NT2/D1 (cell line): ENCODE measurements around the gene ABCA4.

Source experiments
- DNase-seq: peaks from one replicate; pipeline ENCODE4 v3.0.0-alpha.2; 2011; ENCODE audit warnings: low read depth, low spot score
- H3K27me3 ChIP-seq: 2 replicates; pipeline ENCODE4 v1.6.0; 2011; ENCODE audit warnings: mild to moderate bottlenecking; ENCODE audit not compliant: insufficient read length, insufficient read depth
- H3K36me3 ChIP-seq: 2 replicates; pipeline ENCODE4 v1.6.1; 2011; ENCODE audit warnings: mild to moderate bottlenecking, low read length, mixed read lengths; ENCODE audit not compliant: insufficient read depth, insufficient read length
- H3K4me1 ChIP-seq: 2 replicates; pipeline ENCODE4 v1.5.1; 2011; ENCODE audit not compliant: insufficient read depth, insufficient read length
- H3K4me3 ChIP-seq: 2 replicates; pipeline ENCODE4 v1.5.1; 2011; ENCODE audit warnings: low read depth; ENCODE audit not compliant: insufficient read length
- H3K9ac ChIP-seq: 2 replicates; pipeline ENCODE4 v1.6.0; 2011; ENCODE audit warnings: low read depth; ENCODE audit not compliant: insufficient read length
- H3K9me3 ChIP-seq: 2 replicates; pipeline ENCODE4 v1.5.1; 2011; ENCODE audit warnings: mild to moderate bottlenecking, low read length; ENCODE audit not compliant: insufficient read depth
- SUZ12 ChIP-seq: IDR thresholded peaks from 2 replicates; pipeline ENCODE4 v1.6.1; 2011; ENCODE audit not compliant: insufficient read length, insufficient read depth; ENCODE audit errors: extremely low read depth
- YY1 ChIP-seq: IDR thresholded peaks from 2 replicates; pipeline ENCODE4 v1.6.1; 2011; ENCODE audit not compliant: insufficient read length, insufficient read depth
- ZNF274 ChIP-seq: IDR thresholded peaks from 2 replicates; pipeline ENCODE4 v1.6.1; 2011; ENCODE audit warnings: mild to moderate bottlenecking, low read depth, low read length

ABCA4 gene

DNA sequence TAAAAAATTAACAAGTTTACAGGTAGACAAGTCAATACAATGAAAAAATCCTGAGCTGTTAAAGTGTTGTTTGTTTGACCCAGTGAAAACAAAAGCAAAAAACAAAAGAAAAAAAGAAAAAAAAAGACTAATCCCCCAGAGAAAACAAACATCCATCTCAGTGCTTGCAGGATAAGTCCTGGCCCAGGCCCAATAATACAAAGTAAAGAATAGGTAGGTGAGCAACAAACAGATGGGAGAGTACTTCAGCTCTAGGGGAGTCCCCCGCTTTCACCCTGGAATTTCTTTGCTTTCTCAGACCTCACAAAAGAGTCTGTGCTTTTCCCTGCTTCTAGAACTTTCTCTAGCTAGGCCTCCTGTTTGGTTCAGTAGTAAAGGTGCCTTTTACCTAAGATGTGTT lies 70.3 kb downstream of the ABCA4 start:
- TF ChIP-seq ZNF274 (no peak), YY1 (no peak), SUZ12 (no peak)
- no peaks in the 10 kb centered on the region for H3K27me3 ChIP-seq
- no peaks in the 10 kb centered on the region for H3K36me3 ChIP-seq
- H3K4me1 ChIP-seq: peaks cover 15% of the 10 kb centered on the region
- H3K9me3 ChIP-seq: no peaks in the 10 kb centered on the region
- DNase-seq: no peak
- no peak overlapping the region for H3K9ac ChIP-seq
- no peak overlapping the region for H3K4me3 ChIP-seq

DNA sequence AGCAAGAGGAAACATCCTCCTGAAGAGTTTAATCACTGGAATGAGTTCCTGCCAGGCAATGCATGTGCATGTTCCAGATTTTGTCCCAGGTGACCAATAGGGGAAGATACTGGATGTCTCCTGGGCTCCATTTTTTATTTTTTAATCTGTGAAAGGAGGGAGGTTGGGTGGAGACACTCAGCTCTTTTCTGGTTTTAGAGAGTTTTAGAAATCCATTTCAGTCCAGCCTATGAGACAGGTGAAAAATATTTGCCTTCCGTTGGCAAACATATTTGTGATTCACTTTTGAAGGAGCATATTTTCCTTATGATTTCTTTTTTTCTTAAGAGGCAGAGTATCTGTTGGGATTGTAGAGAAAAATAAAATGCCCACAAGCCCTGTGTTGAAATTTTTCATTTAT lies 70.7 kb downstream of the ABCA4 start:
- H3K4me1 ChIP-seq: peaks cover 14% of the 10 kb centered on the region

GRCh38 chr1:94049791-94050190 lies 71.2 kb downstream of the ABCA4 start:
- Histone ChIP-seq H3K4me1 (peaks cover 13% of the 10 kb centered on the region), H3K27me3 (no peaks in the 10 kb centered on the region), H3K9me3 (no peaks in the 10 kb centered on the region), H3K36me3 (no peaks in the 10 kb centered on the region), H3K4me3 (no peak overlapping the region), H3K9ac (no peak overlapping the region)
- TF ChIP-seq SUZ12 (no peak), ZNF274 (no peak), YY1 (no peak)
- no peak for DNase-seq

More for the DNA sequence above, 70.7 kb downstream of the ABCA4 start:
- H3K9ac ChIP-seq: no peak overlapping the region
- H3K4me3 ChIP-seq: no peak overlapping the region
- no peak for DNase-seq
- TF ChIP-seq ZNF274: no peak
- TF ChIP-seq SUZ12: no peak
- no peak for TF ChIP-seq YY1
- no peaks in the 10 kb centered on the region for H3K36me3 ChIP-seq
- H3K9me3 ChIP-seq: no peaks in the 10 kb centered on the region
- H3K27me3 ChIP-seq: no peaks in the 10 kb centered on the region

GRCh38 chr1:94048413-94049164 lies 72.4 kb downstream of the ABCA4 start:
- H3K9ac ChIP-seq: no peak overlapping the region
- no peak for DNase-seq
- H3K36me3 ChIP-seq: no peaks in the 10 kb centered on the region
- H3K4me3 ChIP-seq: no peak overlapping the region
- peaks cover 12% of the 10 kb centered on the region for H3K4me1 ChIP-seq
- H3K27me3 ChIP-seq: no peaks in the 10 kb centered on the region
- no peak for TF ChIP-seq YY1
- no peaks in the 10 kb centered on the region for H3K9me3 ChIP-seq

- H3K9me3 ChIP-seq: no peaks in the 10 kb centered on the region
- no peak overlapping the region for H3K9ac ChIP-seq
- no peaks in the 10 kb centered on the region for H3K36me3 ChIP-seq
- H3K4me1 ChIP-seq: peaks cover 12% of the 10 kb centered on the region
- no peak for DNase-seq
- no peaks in the 10 kb centered on the region for H3K27me3 ChIP-seq
- H3K4me3 ChIP-seq: no peak overlapping the region
- TF ChIP-seq SUZ12 (no peak), YY1 (no peak), ZNF274 (no peak)
These were observed 73.0 kb downstream of the ABCA4 start for GRCh38 chr1:94047949-94048348.

GRCh38 chr1:94045465-94046056 lies 75.4 kb downstream of the ABCA4 start:
- no peaks in the 10 kb centered on the region for H3K27me3 ChIP-seq
- DNase-seq: peak; percentile 87
- no peaks in the 10 kb centered on the region for H3K9me3 ChIP-seq
- no peaks in the 10 kb centered on the region for H3K36me3 ChIP-seq
- H3K9ac ChIP-seq: no peak overlapping the region
- H3K4me3 ChIP-seq: no peak overlapping the region
- peaks cover 12% of the 10 kb centered on the region for H3K4me1 ChIP-seq
- TF ChIP-seq YY1 (no peak), SUZ12 (no peak), ZNF274 (no peak)

GRCh38 chr1:94044891-94045290 lies 76.1 kb downstream of the ABCA4 start:
- Histone ChIP-seq H3K27me3 (no peaks in the 10 kb centered on the region), H3K9ac (no peak overlapping the region), H3K4me1 (peaks cover 12% of the 10 kb centered on the region), H3K36me3 (no peaks in the 10 kb centered on the region), H3K4me3 (no peak overlapping the region), H3K9me3 (no peaks in the 10 kb centered on the region)
- no peak for DNase-seq
- TF ChIP-seq SUZ12 (no peak), ZNF274 (no peak), YY1 (no peak)
